ENCODE measurements around the gene SETD5.

Gene SETD5

DNA sequence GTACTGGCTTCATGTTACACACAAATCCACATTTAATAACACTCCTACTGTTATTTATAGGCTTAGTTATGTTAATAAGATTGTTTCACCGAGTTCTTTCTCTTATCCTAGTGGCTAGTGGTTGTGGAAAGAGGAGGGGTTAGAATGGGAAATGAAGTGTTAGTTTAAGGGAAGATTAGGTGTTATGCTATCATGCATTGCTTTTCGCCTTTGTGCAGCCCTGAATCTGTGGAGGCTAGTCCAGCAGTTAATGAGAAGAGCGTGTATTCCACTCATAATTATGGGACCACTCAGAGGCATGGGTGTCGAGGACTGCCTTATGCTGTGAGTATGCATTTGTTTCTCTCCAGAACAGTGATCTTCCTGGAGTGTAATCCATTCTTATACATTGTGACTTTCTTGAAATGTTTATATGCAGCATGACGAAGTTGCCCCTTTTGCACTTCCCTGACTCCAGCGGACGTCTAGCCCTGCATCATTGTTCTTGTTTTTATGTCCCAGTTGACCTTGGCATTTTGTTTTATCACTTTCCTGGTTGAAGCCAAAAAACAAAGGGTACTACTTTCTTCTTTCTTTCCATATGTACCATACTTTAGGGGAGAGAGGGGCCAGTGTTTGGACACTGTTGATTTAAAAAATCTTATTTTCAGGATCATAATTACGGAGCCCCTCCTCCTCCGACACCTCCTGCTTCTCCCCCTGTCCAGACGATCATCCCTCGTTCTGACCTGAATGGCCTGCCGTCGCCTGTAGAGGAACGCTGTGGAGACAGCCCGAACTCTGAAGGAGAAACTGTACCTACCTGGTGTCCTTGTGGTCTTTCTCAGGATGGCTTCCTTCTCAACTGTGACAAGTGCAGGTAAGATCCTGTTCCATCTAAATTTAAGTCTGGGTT is 36.5 kb downstream of the SETD5 start:
- Histone ChIP-seq H3K4me2 (ENCODE audit: low read length) (no peak overlapping the region), H3K9ac (ENCODE audit: low read length) (no peak overlapping the region), H3K9me3 (ENCODE audit: insufficient read depth, low read depth, low read length) (no peaks in the 10 kb centered on the region), H2AFZ (ENCODE audit: insufficient read depth, low read length, poor library complexity) (no peak overlapping the region), H2AK5ac (ENCODE audit: low read length) (no peak overlapping the region), H2BK5ac (ENCODE audit: low read depth, low read length, poor library complexity) (no peak overlapping the region), H3K23ac (ENCODE audit: low read length) (no peak overlapping the region), H4K8ac (ENCODE audit: low read depth, low read length) (no peak overlapping the region), H3K4me3 (ENCODE audit: low read depth, low read length) (no peak overlapping the region), H3K4ac (ENCODE audit: low read depth, low read length) (no peak overlapping the region), H4K91ac (ENCODE audit: low read depth, low read length) (no peak overlapping the region), H2BK12ac (ENCODE audit: low read length) (no peak overlapping the region), H3K27ac (ENCODE audit: low read depth, low read length) (no peak overlapping the region), H2BK120ac (ENCODE audit: insufficient read depth, low read length, poor library complexity) (no peak overlapping the region), H3K79me1 (ENCODE audit: low read length) (no peaks in the 10 kb centered on the region), H4K12ac (ENCODE audit: low read depth, low read length) (no peak overlapping the region), H3K18ac (ENCODE audit: low read length) (no peak overlapping the region), H3K4me1 (ENCODE audit: control insufficient read depth in 1 of 2, insufficient read depth in 2 of 2, low read length in 2 of 2) (no peaks in the 10 kb centered on the region), H3K27me3 (ENCODE audit: insufficient read depth, low read length) (no peaks in the 10 kb centered on the region), H3K36me3 (ENCODE audit: control insufficient read depth in 1 of 2, insufficient read depth in 2 of 2, low read length in 2 of 2) (peaks cover 18 to 46% of the 10 kb centered on the region in 2 experiments), H3K79me2 (ENCODE audit: control insufficient read depth, insufficient read depth, low read length, poor library complexity) (no peaks in the 10 kb centered on the region), H3K14ac (ENCODE audit: low read length) (no peak overlapping the region)
- no CpG with 5 or more reads among the region's 15 CpGs for WGBS (ENCODE audit: extremely low coverage, insufficient coverage, insufficient read length)
- DNase-seq, result no peak

- Histone ChIP-seq H3K79me2 (ENCODE audit: control insufficient read depth, insufficient read depth, low read length, poor library complexity) (no peaks in the 10 kb centered on the region), H3K14ac (ENCODE audit: low read length) (no peak overlapping the region), H2BK5ac (ENCODE audit: low read depth, low read length, poor library complexity) (no peak overlapping the region), H4K91ac (ENCODE audit: low read depth, low read length) (no peak overlapping the region), H3K9me3 (ENCODE audit: insufficient read depth, low read depth, low read length) (no peaks in the 10 kb centered on the region), H2AK5ac (ENCODE audit: low read length) (no peak overlapping the region), H3K27me3 (ENCODE audit: insufficient read depth, low read length) (no peaks in the 10 kb centered on the region), H2BK120ac (ENCODE audit: insufficient read depth, low read length, poor library complexity) (no peak overlapping the region), H4K12ac (ENCODE audit: low read depth, low read length) (no peak overlapping the region), H2BK12ac (ENCODE audit: low read length) (no peak overlapping the region), H3K27ac (ENCODE audit: low read depth, low read length) (no peak overlapping the region), H3K79me1 (ENCODE audit: low read length) (no peaks in the 10 kb centered on the region), H3K4me1 (ENCODE audit: control insufficient read depth in 1 of 2, insufficient read depth in 2 of 2, low read length in 2 of 2) (no peaks in the 10 kb centered on the region), H4K8ac (ENCODE audit: low read depth, low read length) (no peak overlapping the region), H2AFZ (ENCODE audit: insufficient read depth, low read length, poor library complexity) (no peak overlapping the region), H3K23ac (ENCODE audit: low read length) (no peak overlapping the region), H3K18ac (ENCODE audit: low read length) (no peak overlapping the region), H3K4me3 (ENCODE audit: low read depth, low read length) (no peak overlapping the region), H3K4ac (ENCODE audit: low read depth, low read length) (no peak overlapping the region), H3K9ac (ENCODE audit: low read length) (no peak overlapping the region), H3K4me2 (ENCODE audit: low read length) (no peak overlapping the region), H3K36me3 (ENCODE audit: control insufficient read depth in 1 of 2, insufficient read depth in 2 of 2, low read length in 2 of 2) (peaks cover 15 to 46% of the 10 kb centered on the region in 2 experiments)
- no peak for DNase-seq
- no CpG with 5 or more reads among the region's 3 CpGs for WGBS (ENCODE audit: extremely low coverage, insufficient coverage, insufficient read length)
Measured at GRCh38 chr3:9435316-9435715, 37.9 kb downstream of the SETD5 start.

DNA sequence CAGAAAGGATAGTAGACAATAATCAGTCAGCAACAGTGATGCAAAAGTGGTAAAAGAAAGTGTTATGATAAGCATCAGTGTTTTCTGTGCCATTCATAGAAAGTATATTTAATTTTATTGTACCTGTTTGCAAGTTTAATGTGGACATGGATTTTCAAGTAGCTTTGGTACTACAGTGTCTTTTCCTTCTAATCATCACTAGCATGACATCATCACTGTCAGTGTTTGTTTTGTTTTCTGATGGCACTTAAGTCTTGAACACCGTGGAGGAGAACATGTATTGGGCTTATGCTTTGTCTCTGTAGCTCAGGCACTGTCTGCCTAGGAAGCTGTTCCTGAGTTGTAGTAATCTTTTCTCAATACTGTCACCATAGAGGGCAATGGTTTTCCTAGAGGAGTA is 41.9 kb downstream of the SETD5 start:
- Histone ChIP-seq H2AK5ac (ENCODE audit: low read length) (no peak overlapping the region), H3K14ac (ENCODE audit: low read length) (no peak overlapping the region), H3K9ac (ENCODE audit: low read length) (no peak overlapping the region), H4K91ac (ENCODE audit: low read depth, low read length) (no peak overlapping the region), H3K4me3 (ENCODE audit: low read depth, low read length) (no peak overlapping the region), H3K18ac (ENCODE audit: low read length) (no peak overlapping the region), H3K27ac (ENCODE audit: low read depth, low read length) (no peak overlapping the region), H2BK12ac (ENCODE audit: low read length) (no peak overlapping the region), H2BK5ac (ENCODE audit: low read depth, low read length, poor library complexity) (no peak overlapping the region), H2BK120ac (ENCODE audit: insufficient read depth, low read length, poor library complexity) (no peak overlapping the region), H4K8ac (ENCODE audit: low read depth, low read length) (no peak overlapping the region), H3K4ac (ENCODE audit: low read depth, low read length) (no peak overlapping the region), H3K36me3 (ENCODE audit: control insufficient read depth in 1 of 2, insufficient read depth in 2 of 2, low read length in 2 of 2) (peaks cover 15 to 58% of the 10 kb centered on the region in 2 experiments), H3K23ac (ENCODE audit: low read length) (no peak overlapping the region), H3K79me2 (ENCODE audit: control insufficient read depth, insufficient read depth, low read length, poor library complexity) (no peaks in the 10 kb centered on the region), H3K27me3 (ENCODE audit: insufficient read depth, low read length) (no peaks in the 10 kb centered on the region), H4K12ac (ENCODE audit: low read depth, low read length) (no peak overlapping the region), H3K4me2 (ENCODE audit: low read length) (no peak overlapping the region), H2AFZ (ENCODE audit: insufficient read depth, low read length, poor library complexity) (no peak overlapping the region), H3K9me3 (ENCODE audit: insufficient read depth, low read depth, low read length) (no peaks in the 10 kb centered on the region), H3K4me1 (ENCODE audit: control insufficient read depth in 1 of 2, insufficient read depth in 2 of 2, low read length in 2 of 2) (no peaks in the 10 kb centered on the region), H3K79me1 (ENCODE audit: low read length) (no peaks in the 10 kb centered on the region)
- DNase-seq, result no peak
- WGBS (ENCODE audit: extremely low coverage, insufficient coverage, insufficient read length), result no CpG with 5 or more reads among the region's 1 CpG

- Histone ChIP-seq H2BK5ac (ENCODE audit: low read depth, low read length, poor library complexity) (no peak overlapping the region), H3K4me1 (ENCODE audit: control insufficient read depth in 1 of 2, insufficient read depth in 2 of 2, low read length in 2 of 2) (no peaks in the 10 kb centered on the region), H3K4me3 (ENCODE audit: low read depth, low read length) (no peak overlapping the region), H3K9me3 (ENCODE audit: insufficient read depth, low read depth, low read length) (no peaks in the 10 kb centered on the region), H3K18ac (ENCODE audit: low read length) (no peak overlapping the region), H3K27me3 (ENCODE audit: insufficient read depth, low read length) (no peaks in the 10 kb centered on the region), H2AK5ac (ENCODE audit: low read length) (no peak overlapping the region), H4K8ac (ENCODE audit: low read depth, low read length) (no peak overlapping the region), H2BK12ac (ENCODE audit: low read length) (no peak overlapping the region), H4K12ac (ENCODE audit: low read depth, low read length) (no peak overlapping the region), H3K9ac (ENCODE audit: low read length) (no peak overlapping the region), H3K4ac (ENCODE audit: low read depth, low read length) (no peak overlapping the region), H3K4me2 (ENCODE audit: low read length) (no peak overlapping the region), H2BK120ac (ENCODE audit: insufficient read depth, low read length, poor library complexity) (no peak overlapping the region), H2AFZ (ENCODE audit: insufficient read depth, low read length, poor library complexity) (no peak overlapping the region), H3K79me1 (ENCODE audit: low read length) (no peaks in the 10 kb centered on the region), H3K14ac (ENCODE audit: low read length) (no peak overlapping the region), H3K36me3 (ENCODE audit: control insufficient read depth in 1 of 2, insufficient read depth in 2 of 2, low read length in 2 of 2) (peaks cover 18 to 56% of the 10 kb centered on the region in 2 experiments), H4K91ac (ENCODE audit: low read depth, low read length) (no peak overlapping the region), H3K79me2 (ENCODE audit: control insufficient read depth, insufficient read depth, low read length, poor library complexity) (no peaks in the 10 kb centered on the region), H3K23ac (ENCODE audit: low read length) (no peak overlapping the region), H3K27ac (ENCODE audit: low read depth, low read length) (no peak overlapping the region)
- WGBS (ENCODE audit: extremely low coverage, insufficient coverage, insufficient read length), result no CpG with 5 or more reads among the region's 11 CpGs
- DNase-seq, result no peak
Measured at GRCh38 chr3:9441501-9442221, 44.2 kb downstream of the SETD5 start.
